ENCODE results near the gene FTSJ1.
A peak's percentile ranks its signal among the peaks of the same experiment; 100 is the strongest.
"Not testable (repeated sequence)": the region's sequence is repeated elsewhere in the genome, so short reads cannot be mapped to it uniquely, and the experiment has no call there.

The FTSJ1 gene, protein sequence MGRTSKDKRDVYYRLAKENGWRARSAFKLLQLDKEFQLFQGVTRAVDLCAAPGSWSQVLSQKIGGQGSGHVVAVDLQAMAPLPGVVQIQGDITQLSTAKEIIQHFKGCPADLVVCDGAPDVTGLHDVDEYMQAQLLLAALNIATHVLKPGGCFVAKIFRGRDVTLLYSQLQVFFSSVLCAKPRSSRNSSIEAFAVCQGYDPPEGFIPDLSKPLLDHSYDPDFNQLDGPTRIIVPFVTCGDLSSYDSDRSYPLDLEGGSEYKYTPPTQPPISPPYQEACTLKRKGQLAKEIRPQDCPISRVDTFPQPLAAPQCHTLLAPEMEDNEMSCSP

DNA sequence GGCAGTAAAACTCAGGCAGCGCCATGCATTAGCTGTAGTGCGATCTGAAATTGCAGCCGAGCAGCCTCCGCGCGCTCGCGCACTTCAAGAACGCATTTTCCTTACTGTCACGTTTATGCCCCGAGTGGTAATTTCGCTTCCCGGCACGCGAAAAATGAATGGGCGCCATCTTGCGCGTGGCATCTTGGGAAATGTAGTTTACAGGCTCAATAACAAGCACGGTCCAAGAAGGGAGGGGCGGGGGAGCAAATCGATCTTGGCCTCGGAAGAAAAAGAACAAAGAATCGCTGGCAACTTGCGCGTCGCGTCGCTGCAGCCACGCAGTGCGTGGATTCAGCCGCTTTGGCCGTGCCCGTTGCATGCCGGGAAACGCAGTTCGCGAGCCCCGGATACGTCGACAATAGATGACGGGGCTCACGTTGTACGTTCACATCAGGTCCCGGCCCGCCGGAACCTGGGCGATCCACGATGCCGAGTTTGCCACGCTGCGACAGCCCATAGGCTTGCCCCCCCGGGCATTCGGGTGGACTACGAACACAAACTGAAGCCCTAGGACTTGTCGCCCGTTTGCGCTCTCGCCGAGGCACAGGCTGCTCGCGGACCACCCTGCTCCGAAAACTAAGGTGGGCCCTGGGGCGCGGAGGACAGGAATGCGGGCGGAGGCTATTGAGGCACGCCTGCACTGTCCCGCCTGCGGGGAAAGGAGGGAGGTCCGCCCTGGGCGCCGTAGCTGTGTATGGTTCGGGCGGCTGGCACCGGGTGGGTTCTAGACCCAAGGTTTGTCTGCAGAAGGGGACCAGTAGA, at the start of gene FTSJ1:
FTSJ1 (plus strand) TSS at position 426 of the 804 bp plus-strand sequence. CDS start 1,849 bp downstream, outside the sequence.
- H2AFZ ChIP-seq (ENCODE audit: low read depth, low read length) = peak within 1 kb of the TSS; percentile 76
- H3K4me1 ChIP-seq (ENCODE audit: insufficient read depth, low read length) = peaks cover 35% of the 10 kb centered on the region
- H3K9ac ChIP-seq (ENCODE audit: low read depth, low read length) = peak within 1 kb of the TSS; percentile 77
- peaks cover 28% of the 10 kb centered on the region for H3K36me3 ChIP-seq (ENCODE audit: insufficient read depth, low read length)
- peak within 1 kb of the TSS; percentile 38 to 67 for H3K4me3 ChIP-seq (ENCODE audit: low read depth in 1 of 2, low read length in 2 of 2)
- no peaks in the 10 kb centered on the region for H3K27me3 ChIP-seq (ENCODE audit: insufficient read depth, low read length, poor library complexity)
- DNase-seq (peak; percentile 91), ATAC-seq (ENCODE audit: insufficient read depth, low read depth) (peak; percentile 90)
- peaks cover 15% of the 10 kb centered on the region; the same call in 1 of the 2 replicates for H4K20me1 ChIP-seq (ENCODE audit: insufficient read depth, low read length)
- peaks cover 33% of the 10 kb centered on the region for H3K79me2 ChIP-seq (ENCODE audit: insufficient read depth, low read length)
- TF ChIP-seq, protein P1, sequence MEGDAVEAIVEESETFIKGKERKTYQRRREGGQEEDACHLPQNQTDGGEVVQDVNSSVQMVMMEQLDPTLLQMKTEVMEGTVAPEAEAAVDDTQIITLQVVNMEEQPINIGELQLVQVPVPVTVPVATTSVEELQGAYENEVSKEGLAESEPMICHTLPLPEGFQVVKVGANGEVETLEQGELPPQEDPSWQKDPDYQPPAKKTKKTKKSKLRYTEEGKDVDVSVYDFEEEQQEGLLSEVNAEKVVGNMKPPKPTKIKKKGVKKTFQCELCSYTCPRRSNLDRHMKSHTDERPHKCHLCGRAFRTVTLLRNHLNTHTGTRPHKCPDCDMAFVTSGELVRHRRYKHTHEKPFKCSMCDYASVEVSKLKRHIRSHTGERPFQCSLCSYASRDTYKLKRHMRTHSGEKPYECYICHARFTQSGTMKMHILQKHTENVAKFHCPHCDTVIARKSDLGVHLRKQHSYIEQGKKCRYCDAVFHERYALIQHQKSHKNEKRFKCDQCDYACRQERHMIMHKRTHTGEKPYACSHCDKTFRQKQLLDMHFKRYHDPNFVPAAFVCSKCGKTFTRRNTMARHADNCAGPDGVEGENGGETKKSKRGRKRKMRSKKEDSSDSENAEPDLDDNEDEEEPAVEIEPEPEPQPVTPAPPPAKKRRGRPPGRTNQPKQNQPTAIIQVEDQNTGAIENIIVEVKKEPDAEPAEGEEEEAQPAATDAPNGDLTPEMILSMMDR (IDR thresholded peaks at IDR 0.05; ENCODE audit: borderline replicate concordance, extremely low read depth, low read length, poor library complexity, severe bottlenecking) = no peak
- no peak for TF ChIP-seq EZH2 (IDR thresholded peaks at IDR 0.05; ENCODE audit: borderline replicate concordance, low read depth, low read length, severe bottlenecking)
- H3K4me2 ChIP-seq (ENCODE audit: insufficient read depth, low read length) = peak within 1 kb of the TSS; percentile 88
- no peaks in the 10 kb centered on the region for H3K9me3 ChIP-seq (ENCODE audit: insufficient read depth, low read length, severe bottlenecking)
- peak within 1 kb of the TSS; percentile 85 for H3K27ac ChIP-seq (ENCODE audit: low read length)

DNA sequence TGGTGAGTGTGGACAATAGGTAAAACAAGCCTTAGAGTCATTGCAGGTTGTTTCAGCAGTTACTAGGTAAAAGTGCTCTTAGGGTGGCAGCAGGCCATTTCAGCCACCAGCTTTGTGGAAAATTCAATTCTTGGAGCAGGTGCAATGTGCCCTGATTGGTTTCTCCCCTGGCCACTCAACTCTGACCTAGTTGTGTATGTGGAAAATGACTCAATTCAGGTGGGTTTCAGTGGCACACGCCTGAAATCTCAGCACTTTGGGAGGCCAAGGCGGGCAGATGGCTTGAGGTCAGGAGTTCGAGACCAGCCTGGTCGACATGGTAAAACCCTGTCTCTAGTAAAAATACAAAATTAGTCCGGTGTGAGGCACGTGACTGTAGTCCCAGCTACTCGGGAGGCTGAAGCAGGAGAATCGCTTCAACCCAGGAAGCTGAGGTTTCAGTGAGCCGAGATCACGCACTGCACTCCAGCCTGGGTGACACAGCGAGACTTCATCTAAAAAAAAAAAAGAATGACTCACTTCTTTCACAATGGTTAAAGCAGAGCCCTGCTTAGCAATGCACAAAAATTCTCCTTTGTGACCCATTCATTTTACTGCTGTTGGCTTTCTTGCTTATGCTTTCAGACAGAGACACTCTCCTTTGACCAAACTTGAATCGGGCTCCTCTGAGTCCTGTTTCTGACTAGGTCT, 48.8 kb upstream of the FTSJ1 start:
- not testable (repeated sequence) for H3K36me3 ChIP-seq (ENCODE audit: insufficient read depth, low read length); H2AFZ ChIP-seq (ENCODE audit: low read depth, low read length); H3K79me2 ChIP-seq (ENCODE audit: insufficient read depth, low read length); H3K27me3 ChIP-seq (ENCODE audit: insufficient read depth, low read length, poor library complexity); H4K20me1 ChIP-seq (ENCODE audit: insufficient read depth, low read length); H3K27ac ChIP-seq (ENCODE audit: low read length); H3K9me3 ChIP-seq (ENCODE audit: insufficient read depth, low read length, severe bottlenecking); H3K9ac ChIP-seq (ENCODE audit: low read depth, low read length); H3K4me2 ChIP-seq (ENCODE audit: insufficient read depth, low read length); DNase-seq; H3K4me3 ChIP-seq (ENCODE audit: low read depth in 1 of 2, low read length in 2 of 2); H3K4me1 ChIP-seq (ENCODE audit: insufficient read depth, low read length)
- ATAC-seq (ENCODE audit: insufficient read depth, low read depth) = peak; percentile 74

DNA sequence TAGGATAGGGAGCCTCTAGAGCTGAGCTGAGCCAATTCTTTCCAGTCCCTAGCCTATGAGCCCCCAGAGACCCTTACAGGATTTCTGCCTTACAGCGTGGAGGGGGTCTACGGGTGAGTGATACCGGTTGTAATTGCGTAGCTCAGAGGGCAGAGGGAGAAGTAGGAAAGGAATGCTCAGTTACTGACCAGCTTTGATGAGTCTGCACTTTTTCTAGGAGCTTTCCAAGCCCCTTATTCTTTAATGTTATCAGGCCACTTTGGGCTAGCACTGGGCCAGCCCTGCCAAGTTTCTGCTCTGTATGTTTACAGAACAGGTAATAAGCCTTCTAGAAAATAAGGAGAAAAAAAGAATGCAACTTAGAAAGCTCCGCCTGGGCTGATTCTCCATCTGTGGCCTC, 46.4 kb upstream of the FTSJ1 start:
- H3K27me3 ChIP-seq (ENCODE audit: insufficient read depth, low read length, poor library complexity); H3K9ac ChIP-seq (ENCODE audit: low read depth, low read length); H3K9me3 ChIP-seq (ENCODE audit: insufficient read depth, low read length, severe bottlenecking): not testable (repeated sequence)

DNA sequence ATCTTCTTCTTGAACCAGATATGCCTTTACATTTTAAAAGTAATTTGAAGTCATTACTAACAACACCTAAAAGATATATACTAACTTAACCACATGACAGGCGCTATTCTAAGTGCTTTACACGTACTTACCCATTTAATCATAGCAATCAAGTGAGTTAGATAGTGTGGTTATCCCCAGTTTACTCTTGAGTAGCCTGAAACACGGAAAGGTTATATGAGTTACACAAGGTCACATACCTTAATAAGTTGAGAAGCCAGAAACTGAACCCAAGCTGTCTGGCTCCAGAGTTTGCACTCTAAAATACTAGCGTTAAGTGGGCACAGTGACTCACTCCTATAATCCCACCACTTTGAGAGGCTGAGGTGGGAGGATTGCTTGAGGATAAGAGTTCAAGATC, 45.8 kb upstream of the FTSJ1 start:
- ATAC-seq (ENCODE audit: insufficient read depth, low read depth); DNase-seq; H3K9me3 ChIP-seq (ENCODE audit: insufficient read depth, low read length, severe bottlenecking): not testable (repeated sequence)

More for the DNA sequence above, 46.4 kb upstream of the FTSJ1 start:
- not testable (repeated sequence) for H2AFZ ChIP-seq (ENCODE audit: low read depth, low read length); H4K20me1 ChIP-seq (ENCODE audit: insufficient read depth, low read length); H3K4me3 ChIP-seq (ENCODE audit: low read depth in 1 of 2, low read length in 2 of 2); H3K27ac ChIP-seq (ENCODE audit: low read length); ATAC-seq (ENCODE audit: insufficient read depth, low read depth); H3K79me2 ChIP-seq (ENCODE audit: insufficient read depth, low read length); H3K4me1 ChIP-seq (ENCODE audit: insufficient read depth, low read length); H3K36me3 ChIP-seq (ENCODE audit: insufficient read depth, low read length); DNase-seq; H3K4me2 ChIP-seq (ENCODE audit: insufficient read depth, low read length)

DNA sequence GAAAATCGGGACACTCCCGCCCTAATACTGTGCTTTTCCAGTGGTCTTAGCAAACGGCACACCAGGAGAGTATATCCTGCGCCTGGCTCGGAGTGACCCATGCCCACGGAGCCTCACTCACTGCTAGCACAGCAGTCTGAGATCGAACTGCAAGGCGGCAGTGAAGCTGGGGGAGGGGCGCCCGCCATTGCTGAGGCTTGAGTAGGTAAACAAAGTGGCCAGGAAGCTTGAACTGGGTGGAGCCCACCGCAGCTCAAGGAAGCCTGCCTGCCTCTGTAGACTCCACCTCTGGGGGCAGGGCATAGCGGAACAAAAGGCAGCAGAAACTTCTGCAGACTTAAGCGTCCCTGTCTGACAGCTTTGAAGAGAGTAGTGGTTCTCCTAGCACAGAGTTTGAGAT, 42.3 kb upstream of the FTSJ1 start:
- not testable (repeated sequence) for H4K20me1 ChIP-seq (ENCODE audit: insufficient read depth, low read length); H3K27me3 ChIP-seq (ENCODE audit: insufficient read depth, low read length, poor library complexity); H3K79me2 ChIP-seq (ENCODE audit: insufficient read depth, low read length); H2AFZ ChIP-seq (ENCODE audit: low read depth, low read length); H3K4me2 ChIP-seq (ENCODE audit: insufficient read depth, low read length); H3K4me1 ChIP-seq (ENCODE audit: insufficient read depth, low read length); H3K9me3 ChIP-seq (ENCODE audit: insufficient read depth, low read length, severe bottlenecking); H3K36me3 ChIP-seq (ENCODE audit: insufficient read depth, low read length); H3K4me3 ChIP-seq (ENCODE audit: low read depth in 1 of 2, low read length in 2 of 2); H3K9ac ChIP-seq (ENCODE audit: low read depth, low read length); ATAC-seq (ENCODE audit: insufficient read depth, low read depth); H3K27ac ChIP-seq (ENCODE audit: low read length)
- peak; percentile 11 for DNase-seq

More for the DNA sequence above, 45.8 kb upstream of the FTSJ1 start:
- H3K36me3 ChIP-seq (ENCODE audit: insufficient read depth, low read length); H3K4me2 ChIP-seq (ENCODE audit: insufficient read depth, low read length); H3K27ac ChIP-seq (ENCODE audit: low read length); H4K20me1 ChIP-seq (ENCODE audit: insufficient read depth, low read length); H3K79me2 ChIP-seq (ENCODE audit: insufficient read depth, low read length); H3K4me3 ChIP-seq (ENCODE audit: low read depth in 1 of 2, low read length in 2 of 2); H3K27me3 ChIP-seq (ENCODE audit: insufficient read depth, low read length, poor library complexity); H3K9ac ChIP-seq (ENCODE audit: low read depth, low read length); H3K4me1 ChIP-seq (ENCODE audit: insufficient read depth, low read length); H2AFZ ChIP-seq (ENCODE audit: low read depth, low read length): not testable (repeated sequence)

DNA sequence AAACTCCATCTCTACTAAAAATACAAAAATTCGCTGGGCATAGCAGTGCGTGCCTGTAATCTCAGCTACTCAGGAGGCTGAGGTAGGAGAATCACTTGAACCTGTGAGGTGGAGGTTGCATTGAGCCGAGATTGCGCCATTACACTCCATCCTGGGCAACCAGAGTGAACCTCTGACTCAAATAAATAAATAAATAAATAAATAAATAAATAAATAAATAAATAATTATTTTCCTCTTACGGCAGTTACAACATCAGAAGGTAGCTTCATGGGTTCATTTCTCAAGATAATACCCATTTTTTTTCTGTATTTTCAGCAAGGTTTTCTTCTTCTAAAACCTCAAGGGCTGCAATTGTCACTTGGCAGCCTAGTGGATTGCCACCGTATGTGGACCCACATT, 28.8 kb upstream of the FTSJ1 start:
- not testable (repeated sequence) for H4K20me1 ChIP-seq (ENCODE audit: insufficient read depth, low read length); H3K9ac ChIP-seq (ENCODE audit: low read depth, low read length); H3K27me3 ChIP-seq (ENCODE audit: insufficient read depth, low read length, poor library complexity); H3K4me2 ChIP-seq (ENCODE audit: insufficient read depth, low read length); H3K9me3 ChIP-seq (ENCODE audit: insufficient read depth, low read length, severe bottlenecking); ATAC-seq (ENCODE audit: insufficient read depth, low read depth); H3K4me3 ChIP-seq (ENCODE audit: low read depth in 1 of 2, low read length in 2 of 2); H3K27ac ChIP-seq (ENCODE audit: low read length); DNase-seq; H2AFZ ChIP-seq (ENCODE audit: low read depth, low read length); H3K79me2 ChIP-seq (ENCODE audit: insufficient read depth, low read length); H3K4me1 ChIP-seq (ENCODE audit: insufficient read depth, low read length); H3K36me3 ChIP-seq (ENCODE audit: insufficient read depth, low read length)

Measured in DND-41 (cell line).